Breast epithelium (tissue), 4 donors: ENCODE measurements around the gene ADPGK. TPM values are rescaled to one million over a fixed set of nuclear protein-coding genes. Genes with fewer than 3 reads are reported as not detected.
A peak's percentile ranks its signal among the peaks of the same experiment; 100 is the strongest.

Experiments used
- DNase-seq, 2 donors: peaks; one replicate each; pipeline ENCODE4 v3.0.0-alpha.2; 2019; ENCODE audit warnings: low spot score in 2 of 2
- H3K27ac ChIP-seq, 2 donors: fragments of 200-600 bp; sonication (generic) in 1 of 2; one replicate each; pipeline ENCODE4 v1.5.1; 2016 to 2019; ENCODE audit warnings: mild to moderate bottlenecking in 1 of 2
- H3K27me3 ChIP-seq, 2 donors: fragments of 200-600 bp; sonication (generic) in 1 of 2; one replicate each; pipeline versions ENCODE4 v1.5.1 to v1.6.0; 2017 to 2019; ENCODE audit warnings: control low read depth in 1 of 2, mild to moderate bottlenecking in 1 of 2
- H3K36me3 ChIP-seq: fragments of 200-600 bp; one replicate; pipeline ENCODE4 v1.5.1; 2019
- H3K4me1 ChIP-seq, 2 donors: fragments of 200-600 bp; sonication (generic); one replicate each; pipeline ENCODE4 v1.5.1; 2016 to 2019; ENCODE audit warnings: control low read depth in 1 of 2
- H3K4me3 ChIP-seq, 3 donors: fragments of 200-600 bp; sonication (generic); 1 replicate in 2 of 3; 2 replicates in 1 of 3; pipeline ENCODE4 v1.5.1; 2016 to 2019; ENCODE audit warnings: mild to moderate bottlenecking in 3 of 3, moderate library complexity in 2 of 3
- H3K9me3 ChIP-seq, 2 donors: fragments of 200-600 bp; sonication (generic) in 1 of 2; one replicate each; pipeline ENCODE4 v1.5.1; 2016 to 2019; ENCODE audit warnings: control low read depth in 1 of 2
- CTCF ChIP-seq, 3 donors: fragments of 450-650 bp; IDR thresholded peaks; one replicate each; pipeline ENCODE4 v1.5.1; 2016 to 2017; ENCODE audit warnings: antibody characterized with exemption in 3 of 3, mild to moderate bottlenecking in 3 of 3, moderate library complexity in 3 of 3
- POLR2A ChIP-seq: fragments of 450-650 bp; IDR thresholded peaks from one replicate; pipeline ENCODE4 v1.6.1; 2016; ENCODE audit warnings: antibody characterized with exemption, mild to moderate bottlenecking, moderate library complexity
- POLR2AphosphoS5 ChIP-seq, 3 donors: sonication (generic); formaldehyde crosslinking; IDR thresholded peaks; one replicate each; pipeline ENCODE4 v1.6.1; 2017; ENCODE audit warnings: antibody characterized with exemption in 3 of 3
- intact Hi-C: fragments of 100-400 bp; cut with DNase I; formaldehyde crosslinking; loops from one replicate; pipeline ENCODE4 v1.15.1; 2023; ENCODE audit warnings: low total_unique reads
- total RNA-seq, 3 donors: library from RNA; depleted of rRNA; stranded (reverse); fragments of >200 nt; gene quantifications; one replicate each; pipeline ENCODE4 v1.1.0, GENCODE V29; 2016

The ADPGK gene
- total RNA-seq, 3 donors from 2014 or later, result 68.2 to 70.5 (median 69.3) TPM

GRCh38 chr15:72803006-72803405 is 19.4 kb upstream of the ADPGK start:
- intact Hi-C loops, result no loop called here
- no peak for DNase-seq
- no peaks in the 10 kb centered on the region for H3K4me1 ChIP-seq
- no peak overlapping the region for H3K4me3 ChIP-seq
- H3K27ac ChIP-seq, result no peak overlapping the region
- H3K9me3 ChIP-seq, result no peaks in the 10 kb centered on the region
- TF ChIP-seq CTCF (IDR thresholded peaks at IDR 0.05), result no peak
- TF ChIP-seq POLR2AphosphoS5 (IDR thresholded peaks at IDR 0.05), result no peak
- TF ChIP-seq POLR2A, result no peak
- H3K36me3 ChIP-seq, result no peaks in the 10 kb centered on the region
- no peaks in the 10 kb centered on the region for H3K27me3 ChIP-seq

GRCh38 chr15:72801590-72802325 is 18.2 kb upstream of the ADPGK start:
- Histone ChIP-seq H3K4me1 (no peaks in the 10 kb centered on the region), H3K9me3 (no peaks in the 10 kb centered on the region), H3K4me3 (no peak overlapping the region), H3K27me3 (no peaks in the 10 kb centered on the region), H3K36me3 (no peaks in the 10 kb centered on the region), H3K27ac (no peak overlapping the region)
- DNase-seq, result no peak
- TF ChIP-seq CTCF (IDR thresholded peaks at IDR 0.05) (no peak), POLR2A (no peak), POLR2AphosphoS5 (IDR thresholded peaks at IDR 0.05) (no peak)
- intact Hi-C loops, result no loop called here

- Histone ChIP-seq H3K27ac (no peak overlapping the region), H3K36me3 (no peaks in the 10 kb centered on the region), H3K4me3 (no peak overlapping the region), H3K27me3 (no peaks in the 10 kb centered on the region), H3K9me3 (no peaks in the 10 kb centered on the region), H3K4me1 (no peaks in the 10 kb centered on the region)
- intact Hi-C loops, result no loop called here
- TF ChIP-seq CTCF (IDR thresholded peaks at IDR 0.05) (no peak), POLR2A (no peak), POLR2AphosphoS5 (IDR thresholded peaks at IDR 0.05) (no peak)
- DNase-seq, result no peak
Measured at GRCh38 chr15:72800833-72801481, 17.4 kb upstream of the ADPGK start.

- Histone ChIP-seq H3K27me3 (no peaks in the 10 kb centered on the region), H3K27ac (no peak overlapping the region), H3K9me3 (no peaks in the 10 kb centered on the region), H3K4me3 (no peak overlapping the region), H3K4me1 (no peaks in the 10 kb centered on the region), H3K36me3 (no peaks in the 10 kb centered on the region)
- no peak for DNase-seq
- TF ChIP-seq POLR2A (no peak), POLR2AphosphoS5 (IDR thresholded peaks at IDR 0.05) (no peak), CTCF (IDR thresholded peaks at IDR 0.05) (no peak)
- intact Hi-C loops, result no loop called here
Measured at GRCh38 chr15:72797834-72798233, 14.3 kb upstream of the ADPGK start.

- Histone ChIP-seq H3K4me3 (peak overlapping the region; percentile 33 to 73 (median 57)), H3K9me3 (no peaks in the 10 kb centered on the region), H3K27me3 (no peaks in the 10 kb centered on the region), H3K4me1 (no peaks in the 10 kb centered on the region), H3K36me3 (no peaks in the 10 kb centered on the region), H3K27ac (no peak overlapping the region)
- intact Hi-C loops, result no loop called here
- DNase-seq, result no peak
- TF ChIP-seq POLR2A, result no peak
- TF ChIP-seq POLR2AphosphoS5 (IDR thresholded peaks at IDR 0.05), result no peak
- TF ChIP-seq CTCF (IDR thresholded peaks at IDR 0.05), result no peak
Measured at GRCh38 chr15:72797338-72797689, 13.8 kb upstream of the ADPGK start.
